K562 treated with DMSO at 1 percent for 24 hours (cell line): Measurements from ENCODE around the gene SNURF. TPM values are rescaled to one million over a fixed set of nuclear protein-coding genes. Genes with fewer than 3 reads are reported as not detected.

Experiments
- total RNA-seq: library from RNA; unstranded; fragments of 300-600 nt; gene quantifications from 2 replicates; pipeline ENCODE4 v1.2.3, GENCODE V29; 2022; ENCODE audit warnings: low read depth; ENCODE audit not compliant: insufficient read depth

The SNURF gene
- not detected in 2 replicates for total RNA-seq

GRCh38 chr15:24954783-24955530 lies at the start of gene SNURF, which contains the start of gene SNRPN:
Gene SNURF (plus strand): TSS chr15:24954987. CDS start chr15:24955049, 62 bp downstream.
Gene SNRPN (plus strand): TSS chr15:24954987. CDS start chr15:24974454, 19,467 bp downstream.

Other genes with a start within 250 kb of the SNURF start
- gene SNRPN, start within 50 bp of the SNURF start, total RNA-seq, result 2.0 and 2.1 TPM in 2 replicates